Stromal cell of bone marrow (primary cell): ENCODE data around the gene CD2BP2.
"Not testable (repeated sequence)": the region's sequence is repeated elsewhere in the genome, so short reads cannot be mapped to it uniquely, and the experiment has no call there.

Experiments used
- DNase-seq: peaks from one replicate; pipeline ENCODE4 v3.0.0-alpha.2; 2012; ENCODE audit warnings: low read depth

Gene CD2BP2

GRCh38 chr16:30342751-30343490, 12.2 kb downstream of the CD2BP2 start:
- DNase-seq: no peak

GRCh38 chr16:30341971-30342370, 13.1 kb downstream of the CD2BP2 start:
- not testable (repeated sequence) for DNase-seq

- DNase-seq: no peak
Observed at GRCh38 chr16:30340621-30341020, 14.5 kb downstream of the CD2BP2 start.

GRCh38 chr16:30338715-30339114, 16.4 kb downstream of the CD2BP2 start:
- DNase-seq: not testable (repeated sequence)

- DNase-seq: not testable (repeated sequence)
Observed at GRCh38 chr16:30337964-30338357, 17.1 kb downstream of the CD2BP2 start.

GRCh38 chr16:30335598-30336474, 19.3 kb downstream of the CD2BP2 start:
- DNase-seq: no peak

- peak; percentile 48 for DNase-seq
Observed at GRCh38 chr16:30335028-30335597, 20.0 kb downstream of the CD2BP2 start.

GRCh38 chr16:30334473-30334989, 20.6 kb downstream of the CD2BP2 start:
- peak; percentile 64 for DNase-seq

GRCh38 chr16:30324220-30324619, 30.9 kb downstream of the CD2BP2 start:
- not testable (repeated sequence) for DNase-seq

GRCh38 chr16:30318647-30319046, 36.5 kb downstream of the CD2BP2 start:
- not testable (repeated sequence) for DNase-seq

- DNase-seq: not testable (repeated sequence)
Observed at GRCh38 chr16:30310937-30311336, 44.2 kb downstream of the CD2BP2 start.

- DNase-seq: not testable (repeated sequence)
Observed at GRCh38 chr16:30309255-30309654, 45.9 kb downstream of the CD2BP2 start.
